OCI-LY1 (cell line): ENCODE results near the gene TRAF5.
A peak's percentile ranks its signal among the peaks of the same experiment; 100 is the strongest.

Experiments
- H2AFZ ChIP-seq: fragments of 200-600 bp; sonication (generic), shearing (Covaris generic); 2 replicates; pipeline ENCODE4 v1.6.0; 2014; ENCODE audit warnings: antibody characterized with exemption, mild to moderate bottlenecking, low read length
- H3F3A ChIP-seq: fragments of 200-600 bp; sonication (generic), shearing (Covaris generic); 2 replicates; pipeline ENCODE4 v1.6.0; 2014; ENCODE audit warnings: mild to moderate bottlenecking, antibody characterized with exemption, low read length, moderate library complexity; ENCODE audit not compliant: insufficient read depth
- H3K27ac ChIP-seq: fragments of 200-600 bp; sonication (generic); 2 replicates; pipeline ENCODE4 v1.5.1; 2014; ENCODE audit warnings: low read length, mixed run types, mild to moderate bottlenecking, low read depth; ENCODE audit not compliant: poor library complexity, severe bottlenecking
- H3K27me3 ChIP-seq: fragments of 200-600 bp; sonication (generic); 2 replicates; pipeline ENCODE4 v1.6.0; 2014; ENCODE audit warnings: antibody characterized with exemption, mild to moderate bottlenecking, low read length, moderate library complexity; ENCODE audit not compliant: insufficient read depth
- H3K36me3 ChIP-seq: fragments of 200-600 bp; sonication (generic); 2 replicates; pipeline ENCODE4 v1.6.1; 2014; ENCODE audit warnings: mild to moderate bottlenecking, antibody characterized with exemption, low read length, moderate library complexity, mixed read lengths; ENCODE audit not compliant: insufficient read depth
- H3K4me1 ChIP-seq: fragments of 200-600 bp; sonication (generic); 2 replicates; pipeline ENCODE4 v1.5.1; 2014; ENCODE audit warnings: mild to moderate bottlenecking, low read length, moderate library complexity; ENCODE audit not compliant: insufficient read depth, severe bottlenecking
- H3K4me2 ChIP-seq: fragments of 200-600 bp; sonication (generic), shearing (Covaris generic); 2 replicates; pipeline ENCODE4 v1.6.1; 2014; ENCODE audit warnings: low read length
- H3K4me3 ChIP-seq: fragments of 200-600 bp; sonication (generic); 2 replicates; pipeline ENCODE4 v1.5.1; 2014; ENCODE audit warnings: low read length, low read depth, mild to moderate bottlenecking, mixed read lengths; ENCODE audit not compliant: poor library complexity, severe bottlenecking
- H3K79me2 ChIP-seq: fragments of 200-600 bp; shearing (Covaris generic); 2 replicates; pipeline ENCODE4 v1.6.1; 2016; ENCODE audit warnings: mixed run types, low read length, mixed read lengths; ENCODE audit not compliant: insufficient read depth
- H3K9ac ChIP-seq: fragments of 200-600 bp; sonication (generic), shearing (Covaris generic); 2 replicates; pipeline ENCODE4 v1.6.1; 2014; ENCODE audit warnings: mild to moderate bottlenecking, low read length, mixed read lengths
- H3K9me2 ChIP-seq: fragments of 200-600 bp; sonication (generic), shearing (Covaris generic); 2 replicates; pipeline ENCODE4 v1.6.1; 2014; ENCODE audit warnings: low read depth, mild to moderate bottlenecking, low read length, mixed read lengths
- H3K9me3 ChIP-seq: fragments of 200-600 bp; shearing (Covaris generic); 2 replicates; pipeline ENCODE4 v1.6.1; 2014; ENCODE audit warnings: low read length, mixed read lengths
- H4K20me1 ChIP-seq: fragments of 200-600 bp; sonication (generic), shearing (Covaris generic); 2 replicates; pipeline ENCODE4 v1.6.0; 2016; ENCODE audit warnings: mild to moderate bottlenecking, low read length; ENCODE audit not compliant: insufficient read depth
- CTCF ChIP-seq: fragments of 200-600 bp; sonication (generic), shearing (Covaris generic); IDR thresholded peaks from 2 replicates; pipeline ENCODE4 v1.5.1; 2017; ENCODE audit warnings: mild to moderate bottlenecking, antibody characterized with exemption, low read length, moderate library complexity, mixed read lengths
- EZH2 ChIP-seq: fragments of 200-600 bp; sonication (generic), shearing (Covaris generic); IDR thresholded peaks from 2 replicates; pipeline ENCODE4 v1.8.0; 2017; ENCODE audit warnings: borderline replicate concordance, mixed run types, mild to moderate bottlenecking, antibody characterized with exemption, low read length, moderate library complexity, mixed read lengths

The TRAF5 gene

GRCh38 chr1:211382182-211382713 is 55.6 kb downstream of the TRAF5 start:
- no peaks in the 10 kb centered on the region for H4K20me1 ChIP-seq
- H3F3A ChIP-seq, result no peaks in the 10 kb centered on the region
- peaks cover 9% of the 10 kb centered on the region; the same call in 1 of the 2 replicates for H3K79me2 ChIP-seq
- peak overlapping the region; percentile 91 for H3K4me2 ChIP-seq
- peak overlapping the region; percentile 90 for H3K27ac ChIP-seq
- TF ChIP-seq EZH2 (no peak), CTCF (no peak)
- no peaks in the 10 kb centered on the region for H3K9me3 ChIP-seq
- no peaks in the 10 kb centered on the region for H3K27me3 ChIP-seq
- peaks cover 19% of the 10 kb centered on the region for H3K4me1 ChIP-seq
- H2AFZ ChIP-seq, result peak overlapping the region; percentile 70; the same call in 1 of the 2 replicates
- H3K9ac ChIP-seq, result peak overlapping the region; percentile 96
- H3K36me3 ChIP-seq, result peaks cover 3% of the 10 kb centered on the region; the same call in 1 of the 2 replicates
- H3K9me2 ChIP-seq, result no peaks in the 10 kb centered on the region
- H3K4me3 ChIP-seq, result peak overlapping the region; percentile 88

GRCh38 chr1:211382714-211383480 is 56.3 kb downstream of the TRAF5 start:
- H3K79me2 ChIP-seq, result peaks cover 9% of the 10 kb centered on the region; the same call in 1 of the 2 replicates
- peak overlapping the region; percentile 91 for H3K4me2 ChIP-seq
- H3K27ac ChIP-seq, result peak overlapping the region; percentile 90
- H3K36me3 ChIP-seq, result no peaks in the 10 kb centered on the region
- no peak overlapping the region for H2AFZ ChIP-seq
- H3K4me3 ChIP-seq, result peak overlapping the region; percentile 88
- H3F3A ChIP-seq, result no peaks in the 10 kb centered on the region
- no peaks in the 10 kb centered on the region for H3K27me3 ChIP-seq
- H3K9ac ChIP-seq, result peak overlapping the region; percentile 96
- TF ChIP-seq CTCF, result no peak
- no peak for TF ChIP-seq EZH2
- H3K9me2 ChIP-seq, result no peaks in the 10 kb centered on the region
- no peaks in the 10 kb centered on the region for H3K9me3 ChIP-seq
- peaks cover 19% of the 10 kb centered on the region for H3K4me1 ChIP-seq
- no peaks in the 10 kb centered on the region for H4K20me1 ChIP-seq

- no peaks in the 10 kb centered on the region for H4K20me1 ChIP-seq
- H3K4me2 ChIP-seq, result no peak overlapping the region
- no peak overlapping the region for H3K9ac ChIP-seq
- no peak overlapping the region for H2AFZ ChIP-seq
- TF ChIP-seq EZH2, result no peak
- TF ChIP-seq CTCF, result no peak
- peaks cover 19% of the 10 kb centered on the region for H3K4me1 ChIP-seq
- H3K9me3 ChIP-seq, result no peaks in the 10 kb centered on the region
- no peaks in the 10 kb centered on the region for H3K27me3 ChIP-seq
- no peak overlapping the region for H3K4me3 ChIP-seq
- H3K27ac ChIP-seq, result no peak overlapping the region
- peaks cover 9% of the 10 kb centered on the region; the same call in 1 of the 2 replicates for H3K79me2 ChIP-seq
- H3K9me2 ChIP-seq, result no peaks in the 10 kb centered on the region
- H3K36me3 ChIP-seq, result no peaks in the 10 kb centered on the region
- no peaks in the 10 kb centered on the region for H3F3A ChIP-seq
Observed at GRCh38 chr1:211384524-211384923, 57.9 kb downstream of the TRAF5 start.
